C4-2B (cell line): ENCODE measurements around the gene MYO7A.

Experiments
- ZFX ChIP-seq: fragments of 450-650 bp; IDR thresholded peaks from 2 replicates; pipeline ENCODE4 v1.6.1; 2017
- TF ChIP-seq, protein P1 (sequence below): fragments of 450-650 bp; conservative IDR thresholded peaks from 2 replicates; pipeline ENCODE4 v1.5.1; 2017; ENCODE audit warnings: mild to moderate bottlenecking

DNA sequence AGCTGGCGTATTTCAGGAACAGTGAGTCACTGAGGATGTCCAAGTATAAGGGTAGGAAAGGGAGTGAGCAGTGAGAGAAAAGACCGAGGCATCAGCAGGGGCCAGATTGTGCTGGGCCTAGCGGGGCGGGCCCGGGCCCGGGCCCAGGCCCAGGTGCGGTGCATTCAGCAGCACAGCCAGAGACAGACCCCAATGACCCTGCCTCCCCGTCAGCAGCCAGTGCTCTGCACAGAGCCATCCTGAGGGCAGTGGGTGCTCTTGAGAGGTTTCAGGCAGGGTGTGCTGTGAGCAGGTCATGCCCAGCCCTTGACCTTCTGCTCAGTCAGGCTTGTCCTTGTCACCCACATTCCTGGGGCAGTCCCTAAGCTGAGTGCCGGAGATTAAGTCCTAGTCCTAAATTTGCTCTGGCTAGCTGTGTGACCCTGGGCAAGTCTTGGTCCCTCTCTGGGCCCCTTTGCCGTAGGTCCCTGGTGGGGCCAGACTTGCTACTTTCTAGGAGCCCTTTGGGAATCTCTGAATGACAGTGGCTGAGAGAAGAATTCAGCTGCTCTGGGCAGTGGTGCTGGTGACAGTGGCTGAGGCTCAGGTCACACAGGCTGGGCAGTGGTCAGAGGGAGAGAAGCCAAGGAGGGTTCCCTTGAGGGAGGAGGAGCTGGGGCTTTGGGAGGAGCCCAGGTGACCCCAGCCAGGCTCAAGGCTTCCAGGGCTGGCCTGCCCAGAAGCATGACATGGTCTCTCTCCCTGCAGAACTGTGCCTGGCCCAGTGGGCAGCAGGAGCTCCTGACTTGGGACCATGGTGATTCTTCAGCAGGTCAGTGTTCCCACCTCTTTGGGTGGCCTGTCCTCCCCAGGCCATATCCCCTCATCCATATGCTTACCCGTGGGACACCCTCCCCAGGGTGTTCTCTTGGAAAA is 2.1 kb downstream of the MYO7A start:
- TF ChIP-seq, protein P1, sequence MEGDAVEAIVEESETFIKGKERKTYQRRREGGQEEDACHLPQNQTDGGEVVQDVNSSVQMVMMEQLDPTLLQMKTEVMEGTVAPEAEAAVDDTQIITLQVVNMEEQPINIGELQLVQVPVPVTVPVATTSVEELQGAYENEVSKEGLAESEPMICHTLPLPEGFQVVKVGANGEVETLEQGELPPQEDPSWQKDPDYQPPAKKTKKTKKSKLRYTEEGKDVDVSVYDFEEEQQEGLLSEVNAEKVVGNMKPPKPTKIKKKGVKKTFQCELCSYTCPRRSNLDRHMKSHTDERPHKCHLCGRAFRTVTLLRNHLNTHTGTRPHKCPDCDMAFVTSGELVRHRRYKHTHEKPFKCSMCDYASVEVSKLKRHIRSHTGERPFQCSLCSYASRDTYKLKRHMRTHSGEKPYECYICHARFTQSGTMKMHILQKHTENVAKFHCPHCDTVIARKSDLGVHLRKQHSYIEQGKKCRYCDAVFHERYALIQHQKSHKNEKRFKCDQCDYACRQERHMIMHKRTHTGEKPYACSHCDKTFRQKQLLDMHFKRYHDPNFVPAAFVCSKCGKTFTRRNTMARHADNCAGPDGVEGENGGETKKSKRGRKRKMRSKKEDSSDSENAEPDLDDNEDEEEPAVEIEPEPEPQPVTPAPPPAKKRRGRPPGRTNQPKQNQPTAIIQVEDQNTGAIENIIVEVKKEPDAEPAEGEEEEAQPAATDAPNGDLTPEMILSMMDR, result no peak
- no peak for TF ChIP-seq ZFX
